Smooth muscle cell (in vitro differentiated cells): ENCODE data around the gene LRFN5. TPM values are rescaled to one million over a fixed set of nuclear protein-coding genes. Genes with fewer than 3 reads are reported as not detected.

ENCODE experiments used
- DNase-seq: peaks from one replicate; lab custom pipeline; 2025; ENCODE audit not compliant: unreplicated experiment; lab: John Stamatoyannopoulos, UW
- H2AFZ ChIP-seq: fragments of 200-600 bp; sonication (generic); 2 replicates; pipeline ENCODE4 v1.6.0; 2016; ENCODE audit warnings: antibody characterized with exemption, low read depth, mild to moderate bottlenecking
- H3F3A ChIP-seq: fragments of 200-600 bp; sonication (generic); 2 replicates; pipeline ENCODE4 v1.6.0; 2017; ENCODE audit warnings: antibody characterized with exemption, low read depth
- H3K27ac ChIP-seq: fragments of 200-600 bp; sonication (generic); 2 replicates; pipeline ENCODE4 v1.5.1; 2016; ENCODE audit warnings: low read depth, mild to moderate bottlenecking
- H3K27me3 ChIP-seq: fragments of 200-600 bp; sonication (generic); 2 replicates; pipeline ENCODE4 v1.6.1; 2016; ENCODE audit warnings: low read depth, mild to moderate bottlenecking
- H3K36me3 ChIP-seq: fragments of 200-600 bp; sonication (generic); 2 replicates; pipeline ENCODE4 v1.5.1; 2016; ENCODE audit warnings: low read depth
- H3K4me1 ChIP-seq: fragments of 200-600 bp; sonication (generic); 2 replicates; pipeline ENCODE4 v1.5.1; 2016; ENCODE audit warnings: low read depth
- H3K4me2 ChIP-seq: fragments of 200-600 bp; sonication (generic); 2 replicates; pipeline ENCODE4 v1.6.0; 2016; ENCODE audit warnings: mild to moderate bottlenecking
- H3K4me3 ChIP-seq: fragments of 200-600 bp; sonication (generic); 2 replicates; pipeline ENCODE4 v1.5.1; 2016; ENCODE audit warnings: mild to moderate bottlenecking
- H3K79me2 ChIP-seq: fragments of 200-600 bp; sonication (generic); 2 replicates; pipeline ENCODE4 v1.6.0; 2016; ENCODE audit warnings: low read depth, mild to moderate bottlenecking
- H3K9ac ChIP-seq: fragments of 200-600 bp; sonication (generic); 2 replicates; pipeline ENCODE4 v1.6.0; 2016; ENCODE audit warnings: low read depth
- H3K9me3 ChIP-seq: fragments of 200-600 bp; sonication (generic); replicated peaks from 2 replicates; pipeline ENCODE4 v1.5.1; 2016; ENCODE audit warnings: low read depth
- H4K20me1 ChIP-seq: fragments of 200-600 bp; sonication (generic); 2 replicates; pipeline ENCODE4 v1.6.0; 2016; ENCODE audit warnings: low read depth
- CTCF ChIP-seq: fragments of 200-600 bp; sonication (generic); IDR thresholded peaks from 2 replicates; pipeline ENCODE4 v1.5.1; 2017; ENCODE audit warnings: borderline replicate concordance, mild to moderate bottlenecking, antibody characterized with exemption; ENCODE audit not compliant: insufficient read depth, poor library complexity, severe bottlenecking
- WGBS: methylation state at CpG from one replicate; pipeline ENCODE4 v1.1.7; 2016; ENCODE audit warnings: low lambda C conversion rate; 5-methylcytosine and 5-hydroxymethylcytosine counted together
- polyA plus RNA-seq: library from polyadenylated mRNA; unstranded; fragments of >200 nt; fragmentation: Nextera tagmentation; extraction: Ambion mirVana; gene quantifications from 2 replicates; pipeline ENCODE4 v1.2.1, GENCODE V29; 2016
- total RNA-seq: library from RNA; depleted of rRNA; stranded (reverse); fragments of >200 nt; gene quantifications from 2 replicates; pipeline ENCODE4 v1.2.3, GENCODE V29; 2014

The LRFN5 gene
- total and polyA plus RNA-seq, 2 experiments from 2014 or later: 22.1 to 33.8 TPM

GRCh38 chr14:41878321-41878720 lies 271.6 kb downstream of the LRFN5 start:
- WGBS: 99% methylated on average over 3 of the region's 3 CpGs
- Histone ChIP-seq H3K9me3 (no peaks in the 10 kb centered on the region), H3K36me3 (no peaks in the 10 kb centered on the region), H3K4me3 (no peak overlapping the region), H3K4me2 (no peak overlapping the region), H3K4me1 (no peaks in the 10 kb centered on the region), H4K20me1 (no peaks in the 10 kb centered on the region), H3K27ac (no peak overlapping the region), H2AFZ (no peak overlapping the region), H3K79me2 (peaks cover 32% of the 10 kb centered on the region), H3K27me3 (no peaks in the 10 kb centered on the region), H3F3A (no peaks in the 10 kb centered on the region), H3K9ac (no peak overlapping the region)
- no peak for DNase-seq
- no peak for TF ChIP-seq CTCF

GRCh38 chr14:41891624-41892023 lies 284.9 kb downstream of the LRFN5 start:
- peaks cover 4% of the 10 kb centered on the region for H3K36me3 ChIP-seq
- TF ChIP-seq CTCF: no peak
- no peaks in the 10 kb centered on the region for H3K79me2 ChIP-seq
- no peak overlapping the region for H2AFZ ChIP-seq
- H3K4me1 ChIP-seq: no peaks in the 10 kb centered on the region
- no peaks in the 10 kb centered on the region for H4K20me1 ChIP-seq
- H3K27ac ChIP-seq: no peak overlapping the region
- no peak overlapping the region for H3K4me2 ChIP-seq
- no peaks in the 10 kb centered on the region for H3F3A ChIP-seq
- no peaks in the 10 kb centered on the region for H3K9me3 ChIP-seq
- no peaks in the 10 kb centered on the region for H3K27me3 ChIP-seq
- 91% methylated on average over 8 of the region's 8 CpGs for WGBS
- H3K4me3 ChIP-seq: no peak overlapping the region
- no peak for DNase-seq
- no peak overlapping the region for H3K9ac ChIP-seq

- Histone ChIP-seq H3K27me3 (no peaks in the 10 kb centered on the region), H3K9ac (no peak overlapping the region), H3K9me3 (no peaks in the 10 kb centered on the region), H3K79me2 (no peaks in the 10 kb centered on the region), H3K4me1 (no peaks in the 10 kb centered on the region), H3K4me2 (no peak overlapping the region), H4K20me1 (no peaks in the 10 kb centered on the region), H3K4me3 (no peak overlapping the region), H3K27ac (no peak overlapping the region), H3K36me3 (no peaks in the 10 kb centered on the region), H3F3A (no peaks in the 10 kb centered on the region), H2AFZ (no peak overlapping the region)
- no peak for TF ChIP-seq CTCF
- no peak for DNase-seq
Observed at GRCh38 chr14:41899416-41899815, 292.7 kb downstream of the LRFN5 start.

- H3K9me3 ChIP-seq: no peaks in the 10 kb centered on the region
- no peak for TF ChIP-seq CTCF
- H3K79me2 ChIP-seq: no peaks in the 10 kb centered on the region
- no peak overlapping the region for H3K4me3 ChIP-seq
- no peaks in the 10 kb centered on the region for H4K20me1 ChIP-seq
- H3K9ac ChIP-seq: no peak overlapping the region
- no peak overlapping the region for H3K4me2 ChIP-seq
- no peak overlapping the region for H3K27ac ChIP-seq
- no peak overlapping the region for H2AFZ ChIP-seq
- H3F3A ChIP-seq: no peaks in the 10 kb centered on the region
- H3K4me1 ChIP-seq: no peaks in the 10 kb centered on the region
- WGBS: 92% methylated on average over 4 of the region's 4 CpGs
- DNase-seq: no peak
- H3K27me3 ChIP-seq: no peaks in the 10 kb centered on the region
- no peaks in the 10 kb centered on the region for H3K36me3 ChIP-seq
Observed at GRCh38 chr14:41900644-41901043, 294.0 kb downstream of the LRFN5 start.
